ENCODE data around the gene MLANA.
"Not testable (repeated sequence)": the region's sequence is repeated elsewhere in the genome, so short reads cannot be mapped to it uniquely, and the experiment has no call there.

Gene MLANA

GRCh38 chr9:5876026-5876425 lies 14.7 kb upstream of the MLANA start:
- H3K9me3 ChIP-seq (ENCODE audit: insufficient read depth, low read length) = peaks cover 11% of the 10 kb centered on the region; the same call in 1 of the 2 replicates
- no peaks in the 10 kb centered on the region for H3K4me1 ChIP-seq (ENCODE audit: insufficient read depth, insufficient read length)
- no peak for DNase-seq (ENCODE audit: low read depth, low spot score)
- H3K9ac ChIP-seq (ENCODE audit: insufficient read length, low read depth) = no peak overlapping the region
- no peaks in the 10 kb centered on the region for H3K36me3 ChIP-seq (ENCODE audit: insufficient read depth, insufficient read length, low read length)
- TF ChIP-seq SUZ12 (IDR thresholded peaks at IDR 0.05; ENCODE audit: extremely low read depth, insufficient read depth, insufficient read length) (no peak), ZNF274 (IDR thresholded peaks at IDR 0.05; ENCODE audit: low read depth, low read length) (no peak), YY1 (IDR thresholded peaks at IDR 0.05; ENCODE audit: insufficient read depth, insufficient read length) (no peak)
- H3K27me3 ChIP-seq (ENCODE audit: insufficient read depth, insufficient read length) = no peaks in the 10 kb centered on the region
- no peak overlapping the region for H3K4me3 ChIP-seq (ENCODE audit: insufficient read length, low read depth)

GRCh38 chr9:5876711-5877110 lies 14.0 kb upstream of the MLANA start:
- Histone ChIP-seq H3K9ac (ENCODE audit: insufficient read length, low read depth) (no peak overlapping the region), H3K9me3 (ENCODE audit: insufficient read depth, low read length) (peaks cover 11% of the 10 kb centered on the region; the same call in 1 of the 2 replicates), H3K4me3 (ENCODE audit: insufficient read length, low read depth) (no peak overlapping the region), H3K27me3 (ENCODE audit: insufficient read depth, insufficient read length) (no peaks in the 10 kb centered on the region), H3K4me1 (ENCODE audit: insufficient read depth, insufficient read length) (no peaks in the 10 kb centered on the region), H3K36me3 (ENCODE audit: insufficient read depth, insufficient read length, low read length) (no peaks in the 10 kb centered on the region)
- no peak for TF ChIP-seq SUZ12 (IDR thresholded peaks at IDR 0.05; ENCODE audit: extremely low read depth, insufficient read depth, insufficient read length)
- no peak for TF ChIP-seq ZNF274 (IDR thresholded peaks at IDR 0.05; ENCODE audit: low read depth, low read length)
- no peak for TF ChIP-seq YY1 (IDR thresholded peaks at IDR 0.05; ENCODE audit: insufficient read depth, insufficient read length)
- no peak for DNase-seq (ENCODE audit: low read depth, low spot score)

DNA sequence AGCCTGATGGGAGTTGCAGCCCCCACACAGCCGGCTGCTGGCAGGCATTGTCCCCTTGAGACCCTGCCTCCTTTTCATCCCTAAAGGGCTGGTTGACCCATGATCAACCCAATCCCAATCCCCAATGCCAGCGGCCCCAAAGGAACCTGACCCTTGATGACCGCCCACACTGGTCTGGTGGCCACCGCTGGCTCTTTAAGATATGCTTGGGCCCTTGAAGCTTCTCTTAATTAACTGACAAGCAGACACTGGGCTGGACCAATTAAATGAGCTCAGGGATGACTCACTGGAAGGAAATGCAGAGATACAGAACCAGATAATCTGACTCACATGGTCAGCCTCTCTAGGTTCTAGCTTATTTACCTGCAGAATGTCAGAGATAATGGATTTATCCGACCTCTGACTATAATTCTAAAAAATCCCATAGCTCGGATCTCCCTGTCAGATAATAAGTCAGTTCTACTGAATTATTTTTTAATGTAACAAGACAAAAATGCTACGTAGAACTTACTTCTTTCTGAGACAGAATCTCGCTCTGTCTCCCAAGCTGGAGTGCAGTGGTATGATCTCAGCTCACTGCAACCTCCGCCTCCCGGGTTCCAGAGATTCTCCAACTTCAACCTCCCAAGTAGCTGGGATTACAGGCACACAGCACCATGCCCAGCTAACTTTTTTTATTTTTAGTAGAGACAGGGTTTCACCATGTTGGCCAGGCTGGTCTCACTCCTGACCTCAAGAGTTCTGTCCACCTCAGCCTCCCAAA lies 11.1 kb upstream of the MLANA start:
- H3K27me3 ChIP-seq (ENCODE audit: insufficient read depth, insufficient read length) = no peaks in the 10 kb centered on the region
- H3K9me3 ChIP-seq (ENCODE audit: insufficient read depth, low read length) = peaks cover 11% of the 10 kb centered on the region; the same call in 1 of the 2 replicates
- H3K36me3 ChIP-seq (ENCODE audit: insufficient read depth, insufficient read length, low read length) = no peaks in the 10 kb centered on the region
- no peak overlapping the region for H3K4me3 ChIP-seq (ENCODE audit: insufficient read length, low read depth)
- no peak overlapping the region for H3K9ac ChIP-seq (ENCODE audit: insufficient read length, low read depth)
- peak; percentile 42 for DNase-seq (ENCODE audit: low read depth, low spot score)
- no peaks in the 10 kb centered on the region for H3K4me1 ChIP-seq (ENCODE audit: insufficient read depth, insufficient read length)
- no peak for TF ChIP-seq SUZ12 (IDR thresholded peaks at IDR 0.05; ENCODE audit: extremely low read depth, insufficient read depth, insufficient read length)
- TF ChIP-seq YY1 (IDR thresholded peaks at IDR 0.05; ENCODE audit: insufficient read depth, insufficient read length) = no peak
- no peak for TF ChIP-seq ZNF274 (IDR thresholded peaks at IDR 0.05; ENCODE audit: low read depth, low read length)

GRCh38 chr9:5882244-5883012 lies 8.3 kb upstream of the MLANA start:
- not testable (repeated sequence) for H3K9me3 ChIP-seq (ENCODE audit: insufficient read depth, low read length); H3K4me1 ChIP-seq (ENCODE audit: insufficient read depth, insufficient read length); H3K27me3 ChIP-seq (ENCODE audit: insufficient read depth, insufficient read length); H3K4me3 ChIP-seq (ENCODE audit: insufficient read length, low read depth); H3K36me3 ChIP-seq (ENCODE audit: insufficient read depth, insufficient read length, low read length); DNase-seq (ENCODE audit: low read depth, low spot score); H3K9ac ChIP-seq (ENCODE audit: insufficient read length, low read depth)

DNA sequence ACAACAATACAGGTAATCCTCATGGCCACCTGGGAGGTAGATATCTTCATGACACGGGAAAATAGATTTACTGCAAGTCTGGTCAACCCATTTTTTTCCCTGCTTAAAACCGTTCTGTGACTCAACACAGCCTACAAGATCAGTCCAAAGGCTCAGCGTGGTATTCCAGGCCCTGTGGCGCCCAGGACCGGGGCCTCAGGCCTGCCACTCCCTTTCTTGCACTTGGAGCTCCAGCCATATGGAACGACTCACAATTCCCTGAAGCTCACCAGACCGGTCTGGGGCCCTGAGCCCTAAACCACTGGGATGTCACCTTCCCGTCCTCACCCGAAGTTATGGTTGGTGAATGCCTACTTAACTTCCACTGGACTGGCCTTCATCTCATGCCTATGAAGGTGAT lies 6.5 kb upstream of the MLANA start:
- TF ChIP-seq ZNF274 (IDR thresholded peaks at IDR 0.05; ENCODE audit: low read depth, low read length) (no peak), YY1 (IDR thresholded peaks at IDR 0.05; ENCODE audit: insufficient read depth, insufficient read length) (no peak), SUZ12 (IDR thresholded peaks at IDR 0.05; ENCODE audit: extremely low read depth, insufficient read depth, insufficient read length) (no peak)
- no peaks in the 10 kb centered on the region for H3K9me3 ChIP-seq (ENCODE audit: insufficient read depth, low read length)
- H3K27me3 ChIP-seq (ENCODE audit: insufficient read depth, insufficient read length) = no peaks in the 10 kb centered on the region
- no peaks in the 10 kb centered on the region for H3K36me3 ChIP-seq (ENCODE audit: insufficient read depth, insufficient read length, low read length)
- no peak overlapping the region for H3K4me3 ChIP-seq (ENCODE audit: insufficient read length, low read depth)
- no peak for DNase-seq (ENCODE audit: low read depth, low spot score)
- no peaks in the 10 kb centered on the region for H3K4me1 ChIP-seq (ENCODE audit: insufficient read depth, insufficient read length)
- no peak overlapping the region for H3K9ac ChIP-seq (ENCODE audit: insufficient read length, low read depth)

- peak; percentile 84 for DNase-seq (ENCODE audit: low read depth, low spot score)
- no peak for TF ChIP-seq ZNF274 (IDR thresholded peaks at IDR 0.05; ENCODE audit: low read depth, low read length)
- TF ChIP-seq SUZ12 (IDR thresholded peaks at IDR 0.05; ENCODE audit: extremely low read depth, insufficient read depth, insufficient read length) = no peak
- TF ChIP-seq YY1 (IDR thresholded peaks at IDR 0.05; ENCODE audit: insufficient read depth, insufficient read length) = no peak
- H3K4me1 ChIP-seq (ENCODE audit: insufficient read depth, insufficient read length) = no peaks in the 10 kb centered on the region
These were observed 4.4 kb upstream of the MLANA start for GRCh38 chr9:5886114-5886939.

More at GRCh38 chr9:5886114-5886939, 4.4 kb upstream of the MLANA start:
- Histone ChIP-seq H3K36me3 (ENCODE audit: insufficient read depth, insufficient read length, low read length) (no peaks in the 10 kb centered on the region), H3K27me3 (ENCODE audit: insufficient read depth, insufficient read length) (no peaks in the 10 kb centered on the region), H3K4me3 (ENCODE audit: insufficient read length, low read depth) (no peak overlapping the region), H3K9me3 (ENCODE audit: insufficient read depth, low read length) (no peaks in the 10 kb centered on the region), H3K9ac (ENCODE audit: insufficient read length, low read depth) (no peak overlapping the region)

Data from NT2/D1 (cell line).